Gastroesophageal sphincter (tissue), 3 donors: ENCODE results near the gene TARDBP.

Source experiments
- EP300 ChIP-seq: sonication (generic); formaldehyde crosslinking; IDR thresholded peaks from one replicate; pipeline ENCODE4 v1.6.1; 2017; ENCODE audit warnings: antibody characterized with exemption, mild to moderate bottlenecking
- POLR2A ChIP-seq, 2 donors: fragments of 450-650 bp; IDR thresholded peaks; one replicate each; pipeline ENCODE4 v1.6.1; 2017; ENCODE audit warnings: antibody characterized with exemption in 2 of 2, mild to moderate bottlenecking in 2 of 2, moderate library complexity in 1 of 2
- POLR2AphosphoS5 ChIP-seq: sonication (generic); formaldehyde crosslinking; IDR thresholded peaks from one replicate; pipeline ENCODE4 v1.6.1; 2017; ENCODE audit warnings: antibody characterized with exemption
- TF ChIP-seq, protein P1 (sequence below), 4 experiments: fragments of 200-600 bp in 2 of 4; fragments of 450-650 bp in 2 of 4; sonication (generic) in 1 of 4; IDR thresholded peaks; one replicate each; pipeline ENCODE4 v1.5.1; 2017 to 2019; ENCODE audit warnings: antibody characterized with exemption in 4 of 4, mild to moderate bottlenecking in 2 of 4, moderate library complexity in 2 of 4

DNA sequence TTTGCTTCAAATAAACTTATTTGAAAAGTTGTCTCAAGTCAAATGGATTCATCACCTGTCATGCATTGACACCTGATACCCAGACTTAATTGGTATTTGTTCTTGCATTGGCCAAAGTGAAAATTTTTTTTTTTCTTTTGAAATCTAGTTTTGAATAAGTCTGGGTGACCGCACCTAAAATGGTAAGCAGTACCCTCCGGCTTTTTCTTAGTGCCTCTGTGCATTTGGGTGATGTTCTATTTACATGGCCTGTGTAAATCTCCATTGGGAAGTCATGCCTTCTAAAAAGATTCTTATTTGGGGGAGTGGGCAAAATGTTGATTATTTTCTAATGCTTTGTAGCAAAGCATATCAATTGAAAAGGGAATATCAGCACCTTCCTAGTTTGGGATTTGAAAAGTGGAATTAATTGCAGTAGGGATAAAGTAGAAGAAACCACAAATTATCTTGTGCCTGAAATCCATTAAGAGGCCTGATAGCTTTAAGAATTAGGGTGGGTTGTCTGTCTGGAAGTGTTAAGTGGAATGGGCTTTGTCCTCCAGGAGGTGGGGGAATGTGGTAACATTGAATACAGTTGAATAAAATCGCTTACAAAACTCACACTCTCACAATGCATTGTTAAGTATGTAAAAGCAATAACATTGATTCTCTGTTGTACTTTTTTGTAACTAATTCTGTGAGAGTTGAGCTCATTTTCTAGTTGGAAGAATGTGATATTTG is 11.9 kb downstream of the TARDBP start:
- TF ChIP-seq, protein P1, sequence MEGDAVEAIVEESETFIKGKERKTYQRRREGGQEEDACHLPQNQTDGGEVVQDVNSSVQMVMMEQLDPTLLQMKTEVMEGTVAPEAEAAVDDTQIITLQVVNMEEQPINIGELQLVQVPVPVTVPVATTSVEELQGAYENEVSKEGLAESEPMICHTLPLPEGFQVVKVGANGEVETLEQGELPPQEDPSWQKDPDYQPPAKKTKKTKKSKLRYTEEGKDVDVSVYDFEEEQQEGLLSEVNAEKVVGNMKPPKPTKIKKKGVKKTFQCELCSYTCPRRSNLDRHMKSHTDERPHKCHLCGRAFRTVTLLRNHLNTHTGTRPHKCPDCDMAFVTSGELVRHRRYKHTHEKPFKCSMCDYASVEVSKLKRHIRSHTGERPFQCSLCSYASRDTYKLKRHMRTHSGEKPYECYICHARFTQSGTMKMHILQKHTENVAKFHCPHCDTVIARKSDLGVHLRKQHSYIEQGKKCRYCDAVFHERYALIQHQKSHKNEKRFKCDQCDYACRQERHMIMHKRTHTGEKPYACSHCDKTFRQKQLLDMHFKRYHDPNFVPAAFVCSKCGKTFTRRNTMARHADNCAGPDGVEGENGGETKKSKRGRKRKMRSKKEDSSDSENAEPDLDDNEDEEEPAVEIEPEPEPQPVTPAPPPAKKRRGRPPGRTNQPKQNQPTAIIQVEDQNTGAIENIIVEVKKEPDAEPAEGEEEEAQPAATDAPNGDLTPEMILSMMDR (IDR thresholded peaks at IDR 0.05), result no peak
- no peak for TF ChIP-seq POLR2A (IDR thresholded peaks at IDR 0.05)
- no peak for TF ChIP-seq EP300
- TF ChIP-seq POLR2AphosphoS5, result no peak
